AG04449 (cell line): ENCODE data around the gene GGA2.

ENCODE experiments used
- CTCF ChIA-PET: fragments of 350-600 bp; formaldehyde crosslinking; extraction: SDS; loops from one replicate; lab custom pipeline; 2021; ENCODE audit warnings: antibody characterized with exemption; lab: Yijun Ruan, JAX
- POLR2A ChIA-PET: fragments of 400-600, 350-600 bp; formaldehyde crosslinking; extraction: SDS; loops from one replicate; lab custom pipeline; 2020; ENCODE audit warnings: antibody characterized with exemption, inconsistent platforms; lab: Yijun Ruan, JAX
- DNase-seq: peaks from one replicate; pipeline ENCODE4 v3.0.0-alpha.2; 2010; ENCODE audit warnings: low read depth, low spot score
- H3K4me3 ChIP-seq: 2 replicates; pipeline ENCODE4 v1.5.1; 2011; ENCODE audit warnings: low read depth, mild to moderate bottlenecking, control low read depth, low read length
- TF ChIP-seq, protein P1 (sequence below): IDR thresholded peaks from one replicate; pipeline ENCODE4 v1.5.1; 2011; ENCODE audit warnings: mild to moderate bottlenecking, moderate library complexity, low read length, control low read depth, inconsistent platforms; ENCODE audit not compliant: insufficient read depth; ENCODE audit errors: missing control alignments

GGA2 gene

DNA sequence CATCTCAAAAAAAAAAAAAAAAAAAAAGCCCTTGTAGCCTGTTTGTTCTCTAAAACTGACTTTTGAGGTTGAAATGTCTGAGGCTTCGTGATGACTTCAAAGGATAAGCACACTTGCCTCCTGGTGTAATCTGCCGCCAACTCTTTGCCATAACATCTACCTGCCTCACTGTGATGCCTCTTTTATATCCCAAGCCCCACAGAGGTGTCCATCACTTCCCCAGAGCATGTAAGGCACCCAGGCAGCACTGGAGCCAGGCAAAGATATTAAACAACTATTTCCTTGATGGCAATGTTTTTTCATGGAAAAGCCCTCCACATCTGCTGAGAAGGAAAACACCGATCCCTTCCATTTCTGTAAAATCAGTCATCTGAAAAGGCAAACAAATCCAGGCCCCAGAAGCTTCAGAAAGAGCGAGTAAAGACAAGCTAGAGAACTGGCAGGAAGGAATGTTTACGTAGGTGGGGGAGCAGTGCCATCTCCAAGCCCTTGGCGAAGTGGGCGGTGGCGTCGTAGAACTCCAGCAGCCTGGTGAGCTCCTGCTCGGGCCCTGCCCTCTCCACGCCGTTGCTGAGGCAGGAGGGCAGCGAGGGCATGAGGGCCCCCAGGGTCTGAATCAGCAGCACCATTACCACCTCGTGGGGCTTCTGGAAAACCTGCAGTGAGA, 85.9 kb downstream of the GGA2 start:
- H3K4me3 ChIP-seq, result no peak overlapping the region
- ChIA-PET POLR2A (interaction anchor here (0.7 to 1.0 kb wide), 2 partner anchors 8 to 105 kb away, joined by 3 read pairs; no protein-coding TSS in a partner anchor), CTCF (interaction anchor here (1.6 to 5.0 kb wide), 2 partner anchors 11 to 18 kb away, joined by 4 to 115 read pairs; no protein-coding TSS in a partner anchor)
- TF ChIP-seq, protein P1, sequence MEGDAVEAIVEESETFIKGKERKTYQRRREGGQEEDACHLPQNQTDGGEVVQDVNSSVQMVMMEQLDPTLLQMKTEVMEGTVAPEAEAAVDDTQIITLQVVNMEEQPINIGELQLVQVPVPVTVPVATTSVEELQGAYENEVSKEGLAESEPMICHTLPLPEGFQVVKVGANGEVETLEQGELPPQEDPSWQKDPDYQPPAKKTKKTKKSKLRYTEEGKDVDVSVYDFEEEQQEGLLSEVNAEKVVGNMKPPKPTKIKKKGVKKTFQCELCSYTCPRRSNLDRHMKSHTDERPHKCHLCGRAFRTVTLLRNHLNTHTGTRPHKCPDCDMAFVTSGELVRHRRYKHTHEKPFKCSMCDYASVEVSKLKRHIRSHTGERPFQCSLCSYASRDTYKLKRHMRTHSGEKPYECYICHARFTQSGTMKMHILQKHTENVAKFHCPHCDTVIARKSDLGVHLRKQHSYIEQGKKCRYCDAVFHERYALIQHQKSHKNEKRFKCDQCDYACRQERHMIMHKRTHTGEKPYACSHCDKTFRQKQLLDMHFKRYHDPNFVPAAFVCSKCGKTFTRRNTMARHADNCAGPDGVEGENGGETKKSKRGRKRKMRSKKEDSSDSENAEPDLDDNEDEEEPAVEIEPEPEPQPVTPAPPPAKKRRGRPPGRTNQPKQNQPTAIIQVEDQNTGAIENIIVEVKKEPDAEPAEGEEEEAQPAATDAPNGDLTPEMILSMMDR, result no peak
- DNase-seq, result no peak

DNA sequence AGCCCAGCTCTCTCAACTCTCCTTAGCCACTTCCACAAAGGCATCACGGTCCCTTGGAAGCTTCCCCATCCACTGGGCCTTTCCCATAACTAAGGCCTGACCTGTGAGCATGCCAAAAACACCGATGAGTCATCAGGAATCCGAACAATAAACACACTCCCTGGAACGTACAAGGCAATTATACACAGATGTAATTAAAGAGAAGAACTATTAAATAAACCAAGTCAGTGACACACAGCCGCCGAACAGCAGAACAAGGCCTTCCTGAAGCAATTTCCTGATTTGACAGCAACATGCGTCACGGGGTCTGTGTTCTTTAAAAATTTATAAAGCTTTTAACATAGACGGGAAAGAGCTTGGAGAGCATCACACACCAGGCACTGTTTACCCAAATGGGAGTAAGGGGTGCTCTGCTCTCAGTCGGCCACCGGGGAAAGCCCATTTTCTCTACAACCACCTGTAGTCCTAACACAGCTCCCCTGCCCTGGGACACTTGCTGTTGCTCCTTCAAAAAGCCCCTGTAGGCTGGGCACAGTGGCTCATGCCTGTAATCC, 86.7 kb downstream of the GGA2 start:
- POLR2A ChIA-PET, result interaction anchor here (0.7 to 1.0 kb wide), 2 partner anchors 8 to 106 kb away, joined by 3 read pairs; no protein-coding TSS in a partner anchor
- no peak overlapping the region for H3K4me3 ChIP-seq
- TF ChIP-seq, protein P1, result no peak
- CTCF ChIA-PET, result interaction anchor here (0.7 to 5.0 kb wide), 3 partner anchors 12 to 83 kb away, joined by 3 to 115 read pairs (median 4); no protein-coding TSS in a partner anchor
- peak; percentile 86 for DNase-seq

DNA sequence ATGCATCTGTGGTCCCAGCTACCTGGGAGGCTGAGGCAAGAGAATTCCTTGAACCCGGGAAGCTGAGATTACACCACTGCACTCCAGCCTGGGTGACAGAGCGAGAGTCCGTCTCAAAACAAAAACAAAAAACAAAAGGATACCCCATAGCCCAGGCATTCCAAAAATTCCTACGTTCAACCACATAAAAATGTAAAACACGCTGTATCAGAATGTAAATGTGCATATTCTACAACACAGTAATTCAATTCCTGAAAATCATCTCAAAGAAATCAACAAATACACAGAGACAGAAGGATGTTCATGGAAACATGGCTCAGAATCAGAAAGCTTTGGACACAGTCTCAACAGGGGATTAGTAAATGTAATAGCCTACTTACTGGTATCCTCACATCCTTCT, 90.3 kb downstream of the GGA2 start:
- no peak overlapping the region for H3K4me3 ChIP-seq
- POLR2A ChIA-PET, result no interaction called here
- TF ChIP-seq, protein P1, result no peak
- CTCF ChIA-PET, result interaction anchor here (0.7 to 1.4 kb wide), 4 partner anchors 14 to 236 kb away, joined by 3 to 12 read pairs (median 6); no protein-coding TSS in a partner anchor
- peak; percentile 36 for DNase-seq

DNA sequence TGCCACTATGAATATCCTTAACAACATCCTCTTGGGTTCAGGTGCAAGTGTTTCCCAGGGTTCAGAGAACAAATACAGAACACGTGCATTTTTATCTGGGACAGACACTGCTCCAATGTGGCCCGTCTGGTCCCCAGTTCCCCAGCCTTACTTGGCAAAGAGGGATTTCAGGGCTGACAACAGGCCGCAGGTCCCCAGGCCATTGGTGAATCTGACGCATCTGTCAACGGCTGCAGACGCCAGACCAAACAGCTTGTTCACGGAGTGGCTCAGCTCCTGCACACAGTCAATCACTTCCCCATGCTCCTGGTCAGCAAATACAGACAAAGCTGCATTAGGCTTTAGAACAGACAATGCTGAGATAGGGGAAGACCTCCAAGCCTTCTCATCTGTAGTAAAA, 93.5 kb downstream of the GGA2 start:
- DNase-seq, result no peak
- CTCF ChIA-PET, result interaction anchor here (1.3 to 4.2 kb wide), 4 partner anchors 9 to 32 kb away, joined by 3 to 36 read pairs (median 8); no protein-coding TSS in a partner anchor
- POLR2A ChIA-PET, result no interaction called here
- H3K4me3 ChIP-seq, result no peak overlapping the region
- TF ChIP-seq, protein P1, result no peak

DNA sequence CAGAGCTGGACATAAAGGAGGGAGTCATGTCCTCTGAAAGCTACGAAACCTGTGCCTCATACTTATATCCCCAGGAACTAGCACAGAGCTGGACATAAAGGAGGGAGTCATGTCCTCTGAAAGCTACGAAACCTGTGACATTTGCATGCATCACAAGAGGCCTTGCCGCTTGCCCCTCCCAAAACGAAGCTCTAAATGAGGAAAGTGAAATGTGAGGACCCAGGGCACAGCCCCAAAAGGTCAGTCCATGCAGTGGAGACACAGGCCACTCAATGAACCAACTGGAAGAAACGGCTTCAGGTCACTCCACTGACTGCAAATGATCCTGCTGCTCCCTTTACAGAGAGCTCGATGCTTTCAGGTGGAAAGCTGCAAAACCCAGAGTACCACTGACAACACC, 95.6 kb downstream of the GGA2 start:
- no peak overlapping the region for H3K4me3 ChIP-seq
- POLR2A ChIA-PET, result interaction anchor here (0.6 kb wide), 1 partner anchor 26 kb away, joined by 3 read pairs; no protein-coding TSS in a partner anchor
- CTCF ChIA-PET, result interaction anchor here (1.1 to 4.2 kb wide), 3 partner anchors 20 to 27 kb away, joined by 3 to 36 read pairs (median 4); no protein-coding TSS in a partner anchor
- DNase-seq, result no peak
- TF ChIP-seq, protein P1, result no peak
